Measurements from ENCODE around the gene CPPED1.

Gene CPPED1

GRCh38 chr16:12709807-12710206 lies 93.9 kb downstream of the CPPED1 start:
- Histone ChIP-seq H3K4me1 (ENCODE audit: control insufficient read depth, insufficient read depth, low read length, unreplicated experiment) (no peaks in the 10 kb centered on the region), H2AFZ (ENCODE audit: low read length, unreplicated experiment) (no peak overlapping the region), H3K79me2 (ENCODE audit: control insufficient read depth, insufficient read depth, low read length, unreplicated experiment) (no peaks in the 10 kb centered on the region), H3K27ac (ENCODE audit: low read depth, low read length) (no peak overlapping the region), H3K27me3 (ENCODE audit: insufficient read depth, low read length) (no peaks in the 10 kb centered on the region), H3K4me3 (ENCODE audit: low read depth, low read length) (no peak overlapping the region), H3K36me3 (ENCODE audit: insufficient read depth, low read length) (no peaks in the 10 kb centered on the region)

GRCh38 chr16:12708266-12708665 lies 95.4 kb downstream of the CPPED1 start:
- Histone ChIP-seq H3K27ac (ENCODE audit: low read depth, low read length) (no peak overlapping the region), H3K27me3 (ENCODE audit: insufficient read depth, low read length) (no peaks in the 10 kb centered on the region), H3K79me2 (ENCODE audit: control insufficient read depth, insufficient read depth, low read length, unreplicated experiment) (no peaks in the 10 kb centered on the region), H3K4me3 (ENCODE audit: low read depth, low read length) (no peak overlapping the region), H3K36me3 (ENCODE audit: insufficient read depth, low read length) (no peaks in the 10 kb centered on the region), H3K4me1 (ENCODE audit: control insufficient read depth, insufficient read depth, low read length, unreplicated experiment) (no peaks in the 10 kb centered on the region), H2AFZ (ENCODE audit: low read length, unreplicated experiment) (no peak overlapping the region)

GRCh38 chr16:12706628-12707027 lies 97.1 kb downstream of the CPPED1 start:
- no peak overlapping the region for H2AFZ ChIP-seq (ENCODE audit: low read length, unreplicated experiment)
- no peaks in the 10 kb centered on the region for H3K79me2 ChIP-seq (ENCODE audit: control insufficient read depth, insufficient read depth, low read length, unreplicated experiment)
- no peaks in the 10 kb centered on the region for H3K4me1 ChIP-seq (ENCODE audit: control insufficient read depth, insufficient read depth, low read length, unreplicated experiment)
- H3K36me3 ChIP-seq (ENCODE audit: insufficient read depth, low read length), result no peaks in the 10 kb centered on the region
- no peak overlapping the region for H3K27ac ChIP-seq (ENCODE audit: low read depth, low read length)
- H3K4me3 ChIP-seq (ENCODE audit: low read depth, low read length), result no peak overlapping the region
- H3K27me3 ChIP-seq (ENCODE audit: insufficient read depth, low read length), result no peaks in the 10 kb centered on the region

GRCh38 chr16:12704492-12705111 lies 99.1 kb downstream of the CPPED1 start:
- Histone ChIP-seq H3K27me3 (ENCODE audit: insufficient read depth, low read length) (no peaks in the 10 kb centered on the region), H2AFZ (ENCODE audit: low read length, unreplicated experiment) (no peak overlapping the region), H3K4me3 (ENCODE audit: low read depth, low read length) (no peak overlapping the region), H3K27ac (ENCODE audit: low read depth, low read length) (no peak overlapping the region), H3K4me1 (ENCODE audit: control insufficient read depth, insufficient read depth, low read length, unreplicated experiment) (no peaks in the 10 kb centered on the region), H3K36me3 (ENCODE audit: insufficient read depth, low read length) (no peaks in the 10 kb centered on the region), H3K79me2 (ENCODE audit: control insufficient read depth, insufficient read depth, low read length, unreplicated experiment) (no peaks in the 10 kb centered on the region)

GRCh38 chr16:12703935-12704334 lies 99.8 kb downstream of the CPPED1 start:
- Histone ChIP-seq H2AFZ (ENCODE audit: low read length, unreplicated experiment) (no peak overlapping the region), H3K27me3 (ENCODE audit: insufficient read depth, low read length) (no peaks in the 10 kb centered on the region), H3K4me3 (ENCODE audit: low read depth, low read length) (no peak overlapping the region), H3K27ac (ENCODE audit: low read depth, low read length) (no peak overlapping the region), H3K4me1 (ENCODE audit: control insufficient read depth, insufficient read depth, low read length, unreplicated experiment) (no peaks in the 10 kb centered on the region), H3K79me2 (ENCODE audit: control insufficient read depth, insufficient read depth, low read length, unreplicated experiment) (no peaks in the 10 kb centered on the region), H3K36me3 (ENCODE audit: insufficient read depth, low read length) (no peaks in the 10 kb centered on the region)

- H2AFZ ChIP-seq (ENCODE audit: low read length, unreplicated experiment), result no peak overlapping the region
- no peak overlapping the region for H3K4me3 ChIP-seq (ENCODE audit: low read depth, low read length)
- no peaks in the 10 kb centered on the region for H3K4me1 ChIP-seq (ENCODE audit: control insufficient read depth, insufficient read depth, low read length, unreplicated experiment)
- H3K79me2 ChIP-seq (ENCODE audit: control insufficient read depth, insufficient read depth, low read length, unreplicated experiment), result no peaks in the 10 kb centered on the region
- H3K27ac ChIP-seq (ENCODE audit: low read depth, low read length), result no peak overlapping the region
- H3K36me3 ChIP-seq (ENCODE audit: insufficient read depth, low read length), result no peaks in the 10 kb centered on the region
- no peaks in the 10 kb centered on the region for H3K27me3 ChIP-seq (ENCODE audit: insufficient read depth, low read length)
Measured at GRCh38 chr16:12700161-12700560, 103.5 kb downstream of the CPPED1 start.

- no peaks in the 10 kb centered on the region for H3K79me2 ChIP-seq (ENCODE audit: control insufficient read depth, insufficient read depth, low read length, unreplicated experiment)
- no peaks in the 10 kb centered on the region for H3K4me1 ChIP-seq (ENCODE audit: control insufficient read depth, insufficient read depth, low read length, unreplicated experiment)
- H3K27me3 ChIP-seq (ENCODE audit: insufficient read depth, low read length), result no peaks in the 10 kb centered on the region
- no peak overlapping the region for H3K4me3 ChIP-seq (ENCODE audit: low read depth, low read length)
- H2AFZ ChIP-seq (ENCODE audit: low read length, unreplicated experiment), result no peak overlapping the region
- no peak overlapping the region for H3K27ac ChIP-seq (ENCODE audit: low read depth, low read length)
- no peaks in the 10 kb centered on the region for H3K36me3 ChIP-seq (ENCODE audit: insufficient read depth, low read length)
Measured at GRCh38 chr16:12699161-12699560, 104.5 kb downstream of the CPPED1 start.

GRCh38 chr16:12697437-12697836 lies 106.2 kb downstream of the CPPED1 start:
- Histone ChIP-seq H3K36me3 (ENCODE audit: insufficient read depth, low read length) (no peaks in the 10 kb centered on the region), H3K79me2 (ENCODE audit: control insufficient read depth, insufficient read depth, low read length, unreplicated experiment) (no peaks in the 10 kb centered on the region), H3K4me3 (ENCODE audit: low read depth, low read length) (no peak overlapping the region), H2AFZ (ENCODE audit: low read length, unreplicated experiment) (no peak overlapping the region), H3K27ac (ENCODE audit: low read depth, low read length) (no peak overlapping the region), H3K27me3 (ENCODE audit: insufficient read depth, low read length) (no peaks in the 10 kb centered on the region), H3K4me1 (ENCODE audit: control insufficient read depth, insufficient read depth, low read length, unreplicated experiment) (no peaks in the 10 kb centered on the region)

GRCh38 chr16:12695454-12695853 lies 108.2 kb downstream of the CPPED1 start:
- Histone ChIP-seq H3K27ac (ENCODE audit: low read depth, low read length) (no peak overlapping the region), H2AFZ (ENCODE audit: low read length, unreplicated experiment) (no peak overlapping the region), H3K27me3 (ENCODE audit: insufficient read depth, low read length) (no peaks in the 10 kb centered on the region), H3K79me2 (ENCODE audit: control insufficient read depth, insufficient read depth, low read length, unreplicated experiment) (no peaks in the 10 kb centered on the region), H3K4me1 (ENCODE audit: control insufficient read depth, insufficient read depth, low read length, unreplicated experiment) (no peaks in the 10 kb centered on the region), H3K4me3 (ENCODE audit: low read depth, low read length) (no peak overlapping the region), H3K36me3 (ENCODE audit: insufficient read depth, low read length) (no peaks in the 10 kb centered on the region)

- Histone ChIP-seq H3K4me1 (ENCODE audit: control insufficient read depth, insufficient read depth, low read length, unreplicated experiment) (no peaks in the 10 kb centered on the region), H2AFZ (ENCODE audit: low read length, unreplicated experiment) (no peak overlapping the region), H3K79me2 (ENCODE audit: control insufficient read depth, insufficient read depth, low read length, unreplicated experiment) (no peaks in the 10 kb centered on the region), H3K36me3 (ENCODE audit: insufficient read depth, low read length) (no peaks in the 10 kb centered on the region), H3K27ac (ENCODE audit: low read depth, low read length) (no peak overlapping the region), H3K4me3 (ENCODE audit: low read depth, low read length) (no peak overlapping the region), H3K27me3 (ENCODE audit: insufficient read depth, low read length) (no peaks in the 10 kb centered on the region)
Measured at GRCh38 chr16:12690024-12690423, 113.7 kb downstream of the CPPED1 start.

- Histone ChIP-seq H3K4me1 (ENCODE audit: control insufficient read depth, insufficient read depth, low read length, unreplicated experiment) (no peaks in the 10 kb centered on the region), H3K79me2 (ENCODE audit: control insufficient read depth, insufficient read depth, low read length, unreplicated experiment) (no peaks in the 10 kb centered on the region), H3K36me3 (ENCODE audit: insufficient read depth, low read length) (no peaks in the 10 kb centered on the region), H3K27me3 (ENCODE audit: insufficient read depth, low read length) (no peaks in the 10 kb centered on the region), H3K27ac (ENCODE audit: low read depth, low read length) (no peak overlapping the region), H3K4me3 (ENCODE audit: low read depth, low read length) (no peak overlapping the region), H2AFZ (ENCODE audit: low read length, unreplicated experiment) (no peak overlapping the region)
Measured at GRCh38 chr16:12688951-12689850, 114.5 kb downstream of the CPPED1 start.
